HG02623 (cell line): ENCODE results near the gene RHOU.
A peak's percentile ranks its signal among the peaks of the same experiment; 100 is the strongest.

ENCODE experiments used
- ATAC-seq: cut with Tn5 transposase; IDR thresholded peaks from one replicate; pipeline ENCODE4 v1.9.1; 2021; ENCODE audit warnings: moderate library complexity; ENCODE audit not compliant: unreplicated experiment

RHOU gene

DNA sequence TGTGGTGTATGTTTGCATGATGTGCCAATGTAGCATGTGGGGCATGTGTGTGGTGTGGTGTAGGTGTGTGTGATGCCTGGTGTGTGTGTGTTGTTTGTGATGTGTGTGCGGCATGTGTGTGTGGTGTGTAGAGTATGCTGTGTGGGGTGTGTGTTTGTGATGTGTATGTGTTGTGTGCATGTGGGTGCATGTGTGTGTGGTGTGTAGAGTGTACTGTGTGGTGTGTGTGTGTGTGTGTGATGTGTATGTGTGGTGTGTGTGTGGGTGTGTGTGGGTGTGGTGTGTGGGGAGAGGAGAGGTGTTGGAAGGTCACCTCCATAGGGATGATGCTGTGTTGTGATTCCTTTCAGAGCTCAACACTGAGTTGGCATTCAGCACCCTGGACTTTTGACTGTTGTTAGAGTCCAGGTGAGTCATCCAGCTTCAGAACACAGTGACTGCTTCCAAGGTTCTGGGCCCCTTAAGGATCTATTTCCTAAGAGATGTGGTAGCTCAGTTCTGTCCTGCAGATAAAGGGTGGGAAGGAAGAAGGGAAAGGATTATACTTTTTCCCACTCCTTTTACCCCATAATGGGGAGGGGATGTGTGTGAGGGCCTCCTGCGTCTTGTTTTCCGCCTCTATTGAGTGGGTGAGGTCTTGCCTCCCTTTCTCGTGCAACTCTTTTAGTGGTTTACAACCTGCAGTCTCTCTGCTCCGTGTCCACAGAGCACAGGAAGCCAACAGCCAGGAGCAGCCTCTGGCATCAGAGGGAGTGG, 47.6 kb downstream of the RHOU start:
- no peak for ATAC-seq

DNA sequence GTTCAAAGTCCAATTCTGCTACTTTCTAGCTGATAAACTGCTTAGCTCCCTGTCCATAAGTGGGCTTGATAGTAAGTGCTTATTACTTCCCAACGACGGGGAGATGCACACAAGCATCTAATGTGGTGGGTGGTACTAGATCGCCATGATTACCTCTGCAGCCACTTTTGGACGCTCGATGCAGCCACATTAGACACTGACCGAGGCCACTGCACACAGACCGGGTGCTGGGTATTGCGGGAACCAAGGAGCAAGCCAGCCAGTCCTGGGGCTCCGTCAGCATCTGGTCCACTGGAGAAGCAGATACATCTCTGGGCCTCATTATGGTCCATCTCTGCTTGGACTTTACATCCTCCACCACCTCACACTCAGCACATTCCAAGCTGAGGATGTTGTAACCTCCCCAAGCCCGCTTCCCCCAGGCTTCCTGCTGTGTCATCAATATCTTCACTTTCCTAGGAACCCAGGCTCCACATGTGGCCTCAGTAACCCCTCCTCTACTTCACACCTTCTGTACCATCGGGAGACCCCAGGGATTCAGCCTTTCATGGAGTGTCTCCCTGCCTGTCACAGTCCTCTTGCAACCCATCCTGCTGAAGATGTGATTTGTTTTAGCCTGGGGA, 48.2 kb downstream of the RHOU start:
- ATAC-seq, result no peak

DNA sequence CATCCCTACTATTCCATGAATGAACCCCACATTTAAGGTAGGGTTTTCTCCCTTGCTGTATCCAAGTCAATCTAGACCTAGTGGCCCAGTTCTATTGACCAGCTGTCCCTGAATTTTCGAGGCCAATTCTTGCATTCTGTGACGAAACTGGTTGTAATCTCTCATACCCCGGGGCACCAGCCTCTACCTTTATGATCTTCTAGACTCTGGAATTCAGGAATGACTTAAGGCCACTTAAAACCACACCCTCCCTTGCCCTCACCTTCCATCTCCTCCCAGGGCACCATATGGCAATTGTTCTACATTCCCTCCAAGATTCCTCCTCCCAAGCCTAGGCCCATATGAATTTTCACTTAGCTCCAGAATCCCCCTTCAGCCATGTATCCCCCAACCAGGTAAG, 48.9 kb downstream of the RHOU start:
- no peak for ATAC-seq

DNA sequence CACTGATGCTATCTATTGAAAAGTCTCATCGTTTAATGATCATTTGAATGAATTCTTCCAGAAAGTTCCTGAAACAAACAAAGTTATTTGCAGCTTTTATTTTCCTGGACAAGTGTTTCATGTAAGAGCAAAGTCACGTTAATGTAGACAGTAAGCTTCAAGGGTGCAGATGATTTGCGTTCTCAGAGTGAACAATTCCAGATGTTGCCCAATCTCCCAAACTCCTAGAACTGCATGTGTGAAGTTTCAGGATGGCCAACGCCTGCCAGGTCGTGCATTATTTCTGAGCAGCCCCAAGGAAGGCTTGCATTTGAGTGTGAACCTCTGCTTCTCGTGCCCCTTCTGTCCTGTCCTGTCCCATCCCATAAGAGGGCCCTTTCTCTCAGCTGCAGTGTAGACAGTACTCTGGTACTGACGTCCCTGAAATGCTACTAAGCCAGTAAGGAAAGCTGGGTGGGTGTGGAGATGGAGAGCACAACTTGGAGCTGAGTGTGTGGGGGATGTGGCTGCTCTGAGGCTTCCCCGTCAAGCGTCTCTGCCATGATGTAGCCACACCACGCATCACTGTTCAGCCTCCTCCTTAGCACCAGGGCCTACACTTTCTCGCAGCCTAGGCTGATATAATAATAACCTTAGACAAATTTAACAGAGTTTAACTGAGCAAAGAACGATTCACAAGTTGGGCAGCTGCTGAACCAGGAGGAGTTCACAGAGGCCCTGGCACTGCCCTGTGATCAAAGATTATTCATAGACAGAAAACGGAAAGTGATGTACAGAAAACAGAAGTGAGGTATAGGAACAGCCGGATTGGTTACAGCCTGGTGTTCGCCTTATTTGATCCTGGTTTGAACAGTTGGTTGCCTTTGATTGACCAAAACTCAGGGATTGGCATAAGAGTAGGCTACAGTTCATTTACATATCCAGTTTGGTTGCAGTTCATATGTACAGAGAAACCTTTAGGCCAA, 50.4 kb downstream of the RHOU start:
- ATAC-seq, result no peak

DNA sequence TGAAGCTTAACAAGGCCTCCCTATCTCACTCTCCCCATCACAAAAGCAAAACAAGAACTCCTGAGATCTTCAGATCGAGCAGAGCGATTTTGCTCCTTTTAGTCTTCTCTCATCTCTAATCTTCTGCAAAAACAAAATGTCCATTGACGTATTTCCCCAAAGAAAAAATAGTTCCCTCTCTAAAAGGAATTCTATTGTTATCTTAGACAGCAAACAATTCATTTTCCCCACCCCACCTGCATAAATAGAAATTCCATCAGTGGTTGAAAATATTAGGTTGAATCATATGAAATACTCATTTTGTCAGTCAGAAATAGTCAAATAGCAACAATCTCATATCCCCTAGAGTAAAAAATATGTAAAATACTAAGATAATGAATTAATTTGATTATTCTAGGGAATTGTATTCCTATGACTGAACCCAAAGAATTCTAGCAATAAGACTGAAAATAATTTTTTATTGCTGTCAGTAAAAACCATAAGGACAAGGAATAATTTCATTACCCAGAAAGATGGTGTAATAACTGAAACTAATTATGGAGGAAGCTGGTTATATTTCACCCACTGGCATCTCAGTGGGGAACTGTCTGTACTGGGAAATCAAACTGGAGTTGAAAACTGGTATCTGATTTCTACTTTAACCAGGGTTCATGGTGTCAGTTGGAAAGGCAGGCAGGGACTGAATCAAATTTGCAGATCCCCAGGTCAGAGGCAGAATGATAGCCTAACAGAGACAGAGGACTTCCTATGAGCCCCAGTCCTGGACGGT, 51.3 kb downstream of the RHOU start:
- no peak for ATAC-seq

DNA sequence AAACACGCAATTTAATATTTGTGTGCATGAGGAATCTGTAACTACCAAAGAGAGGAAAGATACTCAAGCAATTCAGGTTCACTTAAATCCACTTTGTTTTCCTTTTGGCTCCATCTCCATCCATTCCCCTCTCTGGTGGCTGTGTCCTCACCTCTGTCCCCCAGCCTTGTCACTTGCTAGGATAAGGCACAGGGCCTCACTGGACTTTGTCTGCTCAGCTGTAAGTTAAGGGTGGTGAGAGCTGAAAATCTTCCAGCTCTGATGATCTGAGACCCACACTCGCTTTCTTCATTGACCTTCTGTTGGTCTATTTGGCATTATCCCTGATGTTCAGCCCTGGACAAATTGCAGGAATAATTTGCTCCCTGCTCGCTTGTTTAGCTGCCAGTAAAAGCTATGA, 56.5 kb downstream of the RHOU start:
- no peak for ATAC-seq

DNA sequence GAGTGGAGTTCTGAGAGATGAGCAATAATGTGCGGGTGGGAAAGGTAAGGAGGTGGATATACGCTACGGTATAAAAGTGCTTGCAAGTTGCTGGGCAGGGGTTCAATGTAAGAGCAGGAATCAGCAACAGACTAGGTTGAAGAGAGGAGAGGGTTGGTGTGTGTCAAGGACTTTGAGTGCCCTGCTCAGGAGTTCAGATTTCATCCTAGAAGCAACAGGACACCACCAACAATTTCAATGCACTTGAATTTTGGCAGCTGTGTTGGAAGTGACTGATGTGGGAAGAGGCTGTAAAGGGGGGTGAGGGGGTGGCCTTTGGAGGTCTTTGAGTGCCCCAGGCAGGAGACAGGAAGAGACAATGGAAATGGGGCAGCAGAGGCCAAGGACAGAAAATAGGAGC, 57.3 kb downstream of the RHOU start:
- no peak for ATAC-seq

DNA sequence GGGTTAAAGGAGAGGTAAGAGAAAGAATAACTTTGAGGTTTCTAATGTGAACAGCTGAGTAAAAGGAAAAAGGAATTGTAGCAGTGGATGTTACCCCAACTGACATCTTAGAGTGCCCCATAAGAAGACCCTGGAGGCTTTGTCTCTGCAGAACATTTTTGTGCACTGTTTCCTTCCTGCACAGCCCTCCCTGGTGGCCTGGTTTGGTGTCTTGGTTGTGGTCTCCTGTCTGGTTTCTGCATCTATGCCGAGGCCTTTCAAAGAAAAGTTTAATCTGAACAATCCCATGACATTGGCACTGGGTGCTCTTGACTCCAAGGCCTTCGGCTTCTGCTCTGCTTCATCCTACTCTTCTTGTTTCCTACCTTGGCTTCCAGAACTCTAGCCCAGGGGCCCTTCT, 57.8 kb downstream of the RHOU start:
- ATAC-seq, result no peak

DNA sequence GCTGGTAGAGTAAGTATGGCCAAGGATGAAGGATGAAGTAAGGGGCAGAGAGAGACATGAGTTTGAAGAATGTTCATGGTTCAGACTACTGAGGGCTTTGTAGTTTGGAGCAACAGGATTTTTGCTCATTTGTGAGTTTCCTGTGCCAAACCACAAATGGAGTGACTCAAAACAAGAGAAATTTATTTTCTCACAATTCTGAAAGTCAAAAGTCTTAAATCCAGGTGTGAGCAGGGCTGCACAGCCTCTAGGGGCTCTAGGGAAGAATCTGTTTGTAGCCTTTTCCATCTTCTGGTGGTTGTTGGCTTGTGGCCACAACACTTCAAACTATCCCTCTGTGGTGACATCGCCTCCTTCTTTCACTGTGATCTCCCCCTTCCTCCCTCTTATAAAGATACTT, 58.9 kb downstream of the RHOU start:
- ATAC-seq, result peak; percentile 55

DNA sequence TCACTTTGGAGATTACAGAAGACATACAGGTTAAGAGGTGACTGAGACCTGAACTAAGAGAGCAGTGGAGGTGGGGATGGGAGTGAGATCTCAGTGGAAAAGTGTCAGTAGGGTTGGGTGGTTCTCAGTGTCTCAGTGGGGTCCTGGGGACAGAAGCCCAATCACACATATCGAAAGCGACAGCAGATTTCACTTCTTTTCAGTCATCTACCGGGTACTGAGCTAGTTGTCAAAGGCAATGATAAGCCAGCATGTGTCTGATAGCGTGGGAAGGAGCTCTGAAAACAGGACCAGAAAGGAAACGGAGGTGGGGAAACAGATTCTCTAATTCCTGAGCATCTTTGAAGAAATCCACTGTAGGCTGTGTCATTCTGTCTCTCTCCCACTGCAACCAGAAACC, 59.5 kb downstream of the RHOU start:
- no peak for ATAC-seq

DNA sequence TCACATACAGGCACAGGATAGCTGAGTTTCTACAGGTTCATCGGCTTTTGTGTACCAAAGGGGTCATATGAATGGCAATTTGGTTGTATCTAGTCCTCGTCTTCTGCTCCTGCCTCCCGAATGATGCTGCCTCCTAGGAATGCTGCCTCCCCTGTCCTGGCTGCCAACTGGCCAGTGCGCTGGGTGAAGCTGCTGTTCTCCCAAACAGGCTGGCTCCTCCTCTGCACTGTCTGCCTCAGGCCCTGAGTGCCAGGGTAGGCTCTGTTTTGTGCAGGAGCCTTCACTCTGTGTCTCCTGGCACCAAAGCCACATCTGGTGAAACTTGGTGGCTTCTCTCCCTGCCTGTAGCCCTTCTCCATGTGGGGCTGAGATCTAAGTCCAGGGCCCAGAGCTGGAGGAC, 60.3 kb downstream of the RHOU start:
- no peak for ATAC-seq
